ENCODE measurements around the gene MRGPRF. TPM values are rescaled to one million over a fixed set of nuclear protein-coding genes. Genes with fewer than 3 reads are reported as not detected.

The MRGPRF gene
- total RNA-seq, 4 donors from 2014 or later: 34.2 to 67.9 (median 46.3) TPM

DNA sequence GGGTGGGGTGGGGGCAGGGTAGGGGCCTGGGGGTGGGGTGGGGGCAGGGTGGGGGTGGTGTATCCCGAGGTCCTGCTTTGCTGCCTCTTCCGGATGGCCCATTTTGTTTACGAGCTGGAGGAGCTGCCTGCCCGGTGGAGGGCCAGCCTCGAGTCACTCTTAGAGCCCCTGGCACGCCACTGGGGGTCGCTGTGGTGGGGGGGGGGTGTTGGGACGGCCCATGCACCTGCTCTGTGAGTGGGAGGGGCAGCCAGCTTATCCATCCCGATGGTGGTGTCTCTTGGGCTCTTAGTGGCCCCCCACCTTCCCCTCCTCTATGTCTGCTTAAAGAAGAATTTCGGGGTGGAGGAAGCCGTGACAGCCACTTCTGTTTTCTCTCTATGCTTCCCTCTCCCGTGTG is 56.9 kb downstream of the MRGPRF start:
- H3K36me3 ChIP-seq: no peaks in the 10 kb centered on the region
- H3K4me3 ChIP-seq: no peak overlapping the region
- H3K9me3 ChIP-seq: no peaks in the 10 kb centered on the region
- 22% methylated on average over 8 to 12 of the region's 12 CpGs for WGBS, 2 donors
- H3K27ac ChIP-seq: no peak overlapping the region
- H3K27me3 ChIP-seq: no peaks in the 10 kb centered on the region
- TF ChIP-seq EP300 (IDR thresholded peaks at IDR 0.05) (no peak), POLR2A (IDR thresholded peaks at IDR 0.05) (no peak), CTCF (IDR thresholded peaks at IDR 0.05) (peak in 1 of 5 experiments; percentile 22)
- no peak for DNase-seq (ENCODE audit: low spot score in 2 of 2)
- peaks cover 0 to 16% (median 6%) of the 10 kb centered on the region in 4 donors for H3K4me1 ChIP-seq

DNA sequence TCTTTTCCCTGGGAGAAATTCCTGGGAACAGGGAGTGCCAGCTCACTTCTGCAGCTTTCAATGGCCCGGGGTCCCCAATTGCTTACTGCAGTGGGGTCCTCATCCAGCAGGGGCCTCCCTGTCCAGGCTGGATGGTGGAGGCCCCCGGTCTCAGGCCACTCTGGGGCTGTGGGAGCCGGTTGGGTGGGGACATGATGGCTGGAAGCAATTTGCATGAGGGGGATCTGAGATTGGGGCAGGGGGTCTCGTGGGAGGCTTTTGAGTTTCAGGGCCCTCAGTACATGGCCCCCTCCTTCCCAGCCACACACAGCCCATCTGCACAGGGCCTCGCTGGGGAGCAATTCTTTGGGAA is 57.5 kb downstream of the MRGPRF start:
- Histone ChIP-seq H3K4me1 (peaks cover 0 to 16% (median 6%) of the 10 kb centered on the region in 4 donors), H3K9me3 (no peaks in the 10 kb centered on the region), H3K4me3 (no peak overlapping the region), H3K27ac (no peak overlapping the region), H3K27me3 (no peaks in the 10 kb centered on the region), H3K36me3 (no peaks in the 10 kb centered on the region)
- TF ChIP-seq EP300 (IDR thresholded peaks at IDR 0.05): no peak
- TF ChIP-seq POLR2A (IDR thresholded peaks at IDR 0.05): no peak
- no peak for TF ChIP-seq CTCF (IDR thresholded peaks at IDR 0.05)
- WGBS, 2 donors: 12 to 36% methylated on average over 3 of the region's 5 CpGs
- no peak for DNase-seq (ENCODE audit: low spot score in 2 of 2)

GRCh38 chr11:68954836-68955606 is 58.0 kb downstream of the MRGPRF start:
- DNase-seq (ENCODE audit: low spot score in 2 of 2): peak in 1 of 2 donors; percentile 39
- 32 to 33% methylated on average over 30 of the region's 30 CpGs for WGBS, 2 donors
- Histone ChIP-seq H3K27ac (no peak overlapping the region), H3K27me3 (no peaks in the 10 kb centered on the region), H3K36me3 (no peaks in the 10 kb centered on the region), H3K4me3 (no peak overlapping the region), H3K9me3 (no peaks in the 10 kb centered on the region), H3K4me1 (peaks cover 0 to 16% (median 6%) of the 10 kb centered on the region in 4 donors)
- no peak for TF ChIP-seq CTCF (IDR thresholded peaks at IDR 0.05)
- TF ChIP-seq POLR2A (IDR thresholded peaks at IDR 0.05): no peak
- TF ChIP-seq EP300 (IDR thresholded peaks at IDR 0.05): peak in 1 of 2 donors; percentile 16

Other genes with a start within 250 kb of the MRGPRF start
- 10 to 100 TPM; 32.9 to 84.9 (median 49.2) TPM for gene CPT1A, start 171.3 kb downstream of the MRGPRF start, total RNA-seq
- 10 to 100 TPM; 35.9 to 78.0 (median 49.8) TPM for gene MRPL21, start 109.4 kb downstream of the MRGPRF start, total RNA-seq
- 10 to 100 TPM; 12.9 to 29.4 (median 22.3) TPM for gene IGHMBP2, start 109.4 kb downstream of the MRGPRF start, total RNA-seq
- gene MRGPRD, start 32.3 kb downstream of the MRGPRF start, total RNA-seq: not detected
- 10 to 100 TPM; 27.1 to 36.1 (median 31.3) TPM for gene TPCN2, start 35.7 kb upstream of the MRGPRF start, total RNA-seq
- 1 to 10 TPM; 3.3 to 4.6 (median 4.1) TPM for gene SMIM38, start 142.7 kb upstream of the MRGPRF start, total RNA-seq